HG03442 (cell line): ENCODE results near the gene SOX2.

ENCODE experiments used
- ATAC-seq: cut with Tn5 transposase; IDR thresholded peaks from one replicate; pipeline ENCODE4 v1.9.1; 2021; ENCODE audit warnings: mild to moderate bottlenecking, moderate library complexity; ENCODE audit not compliant: unreplicated experiment

The SOX2 gene

GRCh38 chr3:181711325-181712135 lies at the start of gene SOX2:
Gene SOX2, plus strand, starts transcription at chr3:181711925. Its CDS starts 436 bp downstream, at chr3:181712361.
- ATAC-seq: no peak

GRCh38 chr3:181683563-181683962 lies 28.2 kb upstream of the SOX2 start:
- no peak for ATAC-seq

GRCh38 chr3:181687190-181687589 lies 24.5 kb upstream of the SOX2 start:
- ATAC-seq: no peak

- ATAC-seq: no peak
Observed at GRCh38 chr3:181687731-181688130, 24.0 kb upstream of the SOX2 start.

GRCh38 chr3:181689546-181689945 lies 22.2 kb upstream of the SOX2 start:
- ATAC-seq: no peak

- ATAC-seq: no peak
Observed at GRCh38 chr3:181690769-181691168, 21.0 kb upstream of the SOX2 start.

GRCh38 chr3:181691901-181692300 lies 19.8 kb upstream of the SOX2 start:
- no peak for ATAC-seq

- ATAC-seq: no peak
Observed at GRCh38 chr3:181692311-181693145, 19.2 kb upstream of the SOX2 start.

- ATAC-seq: no peak
Observed at GRCh38 chr3:181693280-181693679, 18.4 kb upstream of the SOX2 start.

GRCh38 chr3:181694805-181695660 lies 16.7 kb upstream of the SOX2 start:
- no peak for ATAC-seq

- no peak for ATAC-seq
Observed at GRCh38 chr3:181695661-181696491, 15.8 kb upstream of the SOX2 start.

GRCh38 chr3:181696626-181697230 lies 15.0 kb upstream of the SOX2 start:
- ATAC-seq: no peak

GRCh38 chr3:181698263-181698954 lies 13.3 kb upstream of the SOX2 start:
- no peak for ATAC-seq

- ATAC-seq: no peak
Observed at GRCh38 chr3:181699171-181699903, 12.4 kb upstream of the SOX2 start.

- peak; percentile 66 for ATAC-seq
Observed at GRCh38 chr3:181700168-181701087, 11.3 kb upstream of the SOX2 start.

- ATAC-seq: no peak
Observed at GRCh38 chr3:181701096-181701495, 10.6 kb upstream of the SOX2 start.

GRCh38 chr3:181703601-181704420 lies 7.9 kb upstream of the SOX2 start:
- no peak for ATAC-seq
